Measurements from ENCODE around the gene TECPR1.

GRCh38 chr7:98174334-98175259 is 77.4 kb downstream of the TECPR1 start:
- TF ChIP-seq CTCF (IDR thresholded peaks at IDR 0.05; ENCODE audit: low read length), result peak; percentile 23
- TF ChIP-seq EZH2 (IDR thresholded peaks at IDR 0.05; ENCODE audit: borderline replicate concordance, low read length), result no peak
